HL-60 (cell line): Measurements from ENCODE around the gene CNTN1.

Experiments used
- CTCF ChIP-seq: IDR thresholded peaks from one replicate; pipeline ENCODE4 v1.5.1; 2011; ENCODE audit warnings: low read length, control low read depth, inconsistent platforms; ENCODE audit not compliant: insufficient read depth
- REST ChIP-seq: IDR thresholded peaks from 2 replicates; pipeline ENCODE4 v1.6.1; 2012; ENCODE audit warnings: low read depth; ENCODE audit not compliant: insufficient replicate concordance

GRCh38 chr12:41100572-41100971 is 408.3 kb downstream of the CNTN1 start:
- TF ChIP-seq CTCF (no peak), REST (no peak)
